A673 (cell line): ENCODE data around the gene DDX20. TPM values are rescaled to one million over a fixed set of nuclear protein-coding genes. Genes with fewer than 3 reads are reported as not detected.

Source experiments
- BruUV-seq: library from RNA; stranded (reverse); fragments of 400-500 nt; replicated peaks from 2 replicates; lab custom pipeline; 2021; lab: Mats Ljungman, UMichigan
- CTCF ChIA-PET: fragments of 300-600 bp; sonication (Branson Sonifier 250); formaldehyde crosslinking; loops from one replicate; lab custom pipeline; 2022; ENCODE audit warnings: antibody characterized with exemption; lab: Charles Lee
- POLR2A ChIA-PET: fragments of 300-600 bp; sonication (Branson Sonifier 250); formaldehyde crosslinking; loops from one replicate; lab custom pipeline; 2022; ENCODE audit warnings: antibody characterized with exemption; ENCODE audit not compliant: low non-redundant PET; lab: Charles Lee
- DNase-seq: peaks from one replicate; pipeline ENCODE4 v3.0.0-alpha.2; 2015; ENCODE audit warnings: low spot score
- H3K27ac ChIP-seq: fragments of 200-600 bp; sonication (generic); 2 replicates; pipeline ENCODE4 v1.5.1; 2016; ENCODE audit warnings: mixed run types, low read depth, mild to moderate bottlenecking, mixed read lengths, antibody characterized with exemption, low read length; ENCODE audit not compliant: poor library complexity, severe bottlenecking
- H3K27me3 ChIP-seq: fragments of 200-600 bp; sonication (generic); replicated peaks from 2 replicates; pipeline ENCODE4 v1.6.1; 2017; ENCODE audit warnings: mixed run types, low read depth, mild to moderate bottlenecking, mixed read lengths, antibody characterized with exemption, low read length; ENCODE audit not compliant: insufficient read depth, poor library complexity
- H3K36me3 ChIP-seq: fragments of 200-600 bp; sonication (generic); 2 replicates; pipeline ENCODE4 v1.6.1; 2016; ENCODE audit warnings: mixed run types, mild to moderate bottlenecking, mixed read lengths, antibody characterized with exemption, low read length; ENCODE audit not compliant: insufficient read depth, poor library complexity, severe bottlenecking
- H3K4me1 ChIP-seq: fragments of 200-600 bp; sonication (generic); 2 replicates; pipeline ENCODE4 v1.6.1; 2017; ENCODE audit warnings: mixed run types, mild to moderate bottlenecking, mixed read lengths, antibody characterized with exemption, low read length; ENCODE audit not compliant: insufficient read depth, poor library complexity, severe bottlenecking
- H3K4me3 ChIP-seq: fragments of 200-600 bp; sonication (generic); 2 replicates; pipeline ENCODE4 v1.5.1; 2016; ENCODE audit warnings: low read depth, mixed run types, mild to moderate bottlenecking, mixed read lengths, low read length; ENCODE audit not compliant: poor library complexity, severe bottlenecking
- H3K9me3 ChIP-seq: fragments of 200-600 bp; sonication (generic); 2 replicates; pipeline ENCODE4 v1.6.1; 2016; ENCODE audit warnings: mixed run types, low read depth, mild to moderate bottlenecking, mixed read lengths, antibody characterized with exemption, low read length; ENCODE audit not compliant: poor library complexity, severe bottlenecking
- EZH2 ChIP-seq: fragments of 200-600 bp; sonication (generic); IDR thresholded peaks from 2 replicates; pipeline ENCODE4 v1.6.1; 2017; ENCODE audit warnings: borderline replicate concordance, low read depth, mild to moderate bottlenecking, mixed read lengths, antibody characterized with exemption, low read length; ENCODE audit not compliant: poor library complexity, severe bottlenecking
- intact Hi-C: fragments of 100-400 bp; cut with micrococcal nuclease; formaldehyde crosslinking; loops from one replicate; pipeline ENCODE4 v1.10.0; 2022; ENCODE audit not compliant: unreplicated experiment
- total RNA-seq: library from RNA; stranded (reverse); gene quantifications from 2 replicates; pipeline ENCODE4 v1.2.3, GENCODE V29; 2021
- TF ChIP-seq, protein P1 (sequence below): fragments of 300-800, 200-600 bp; sonication (generic); conservative IDR thresholded peaks from 2 replicates; pipeline ENCODE4 v1.5.1; 2017; ENCODE audit warnings: low read depth, mild to moderate bottlenecking, antibody characterized with exemption, low read length, moderate library complexity, mixed read lengths

The DDX20 gene
- total RNA-seq, 1 experiment from 2014 or later = 26.1 TPM

DNA sequence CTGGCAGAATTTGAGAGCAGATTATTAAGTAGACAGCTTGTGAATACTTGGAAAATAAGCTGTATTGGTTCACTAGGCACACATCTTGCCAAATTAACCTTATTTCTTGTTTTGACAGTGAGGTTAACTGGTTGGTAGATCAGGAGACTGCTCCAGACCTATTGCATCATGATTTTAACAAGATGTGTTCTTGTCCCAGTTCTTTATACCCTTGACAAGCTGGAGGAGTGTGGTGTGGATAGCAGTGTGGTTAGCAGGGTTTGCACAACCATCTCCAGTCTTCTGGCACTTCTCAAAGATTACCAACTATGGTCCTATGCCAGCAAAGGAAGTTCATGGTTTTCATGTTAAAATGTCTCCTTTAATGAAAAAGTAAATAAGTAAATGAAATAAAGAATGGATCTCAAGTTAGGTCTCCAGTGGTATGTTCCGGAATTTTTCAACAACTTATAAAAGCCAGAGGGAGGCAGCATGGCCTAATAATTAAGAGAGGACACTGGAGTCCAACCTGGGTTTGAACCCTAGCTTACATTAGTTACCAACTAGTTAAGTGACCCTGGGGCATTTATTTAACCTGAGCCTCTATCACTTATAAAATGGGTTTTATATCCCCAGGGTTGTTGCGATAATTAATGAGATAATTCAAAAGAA is 34.1 kb downstream of the DDX20 start:
- no peak for DNase-seq
- no peaks in the 10 kb centered on the region for H3K4me1 ChIP-seq
- CTCF ChIA-PET = no interaction called here

DNA sequence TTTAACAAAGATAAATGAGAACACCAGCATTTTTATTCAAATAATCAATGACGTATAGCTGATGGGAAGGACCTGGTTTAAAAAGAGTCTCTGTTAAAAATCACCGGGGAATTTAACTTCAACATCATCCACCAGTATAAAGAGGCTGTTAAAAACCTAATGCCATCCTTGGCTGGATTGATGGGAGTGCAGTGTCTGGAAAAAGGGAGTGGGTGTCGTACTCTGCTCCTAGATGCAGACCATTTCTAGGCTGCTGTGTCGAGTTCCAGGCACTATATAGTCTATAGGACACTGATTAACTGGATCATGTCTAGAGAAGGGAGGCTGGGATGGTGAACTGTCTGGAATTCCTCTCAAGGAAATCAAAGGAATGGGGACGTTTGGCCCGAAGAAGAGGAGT is 36.1 kb downstream of the DDX20 start:
- ChIA-PET POLR2A (interaction anchor here (0.6 kb wide), 1 partner anchor 448 kb away, joined by 3 read pairs; no protein-coding TSS in a partner anchor), CTCF (no interaction called here)
- intact Hi-C loops = no loop called here
- Histone ChIP-seq H3K27me3 (peaks cover 47% of the 10 kb centered on the region), H3K4me3 (no peak overlapping the region), H3K4me1 (no peaks in the 10 kb centered on the region), H3K27ac (no peak overlapping the region), H3K9me3 (no peaks in the 10 kb centered on the region), H3K36me3 (no peaks in the 10 kb centered on the region)
- TF ChIP-seq, protein P1, sequence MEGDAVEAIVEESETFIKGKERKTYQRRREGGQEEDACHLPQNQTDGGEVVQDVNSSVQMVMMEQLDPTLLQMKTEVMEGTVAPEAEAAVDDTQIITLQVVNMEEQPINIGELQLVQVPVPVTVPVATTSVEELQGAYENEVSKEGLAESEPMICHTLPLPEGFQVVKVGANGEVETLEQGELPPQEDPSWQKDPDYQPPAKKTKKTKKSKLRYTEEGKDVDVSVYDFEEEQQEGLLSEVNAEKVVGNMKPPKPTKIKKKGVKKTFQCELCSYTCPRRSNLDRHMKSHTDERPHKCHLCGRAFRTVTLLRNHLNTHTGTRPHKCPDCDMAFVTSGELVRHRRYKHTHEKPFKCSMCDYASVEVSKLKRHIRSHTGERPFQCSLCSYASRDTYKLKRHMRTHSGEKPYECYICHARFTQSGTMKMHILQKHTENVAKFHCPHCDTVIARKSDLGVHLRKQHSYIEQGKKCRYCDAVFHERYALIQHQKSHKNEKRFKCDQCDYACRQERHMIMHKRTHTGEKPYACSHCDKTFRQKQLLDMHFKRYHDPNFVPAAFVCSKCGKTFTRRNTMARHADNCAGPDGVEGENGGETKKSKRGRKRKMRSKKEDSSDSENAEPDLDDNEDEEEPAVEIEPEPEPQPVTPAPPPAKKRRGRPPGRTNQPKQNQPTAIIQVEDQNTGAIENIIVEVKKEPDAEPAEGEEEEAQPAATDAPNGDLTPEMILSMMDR = no peak
- no peak for TF ChIP-seq EZH2
- no peak for DNase-seq
- BruUV-seq = no TSS peak

More for the DNA sequence above, 34.1 kb downstream of the DDX20 start:
- Histone ChIP-seq H3K36me3 (no peaks in the 10 kb centered on the region), H3K27me3 (peaks cover 62% of the 10 kb centered on the region), H3K4me3 (no peak overlapping the region), H3K9me3 (no peaks in the 10 kb centered on the region), H3K27ac (no peak overlapping the region)
- BruUV-seq = no TSS peak
- TF ChIP-seq, protein P1 = peak; percentile 25; the same call in 1 of the 2 replicates
- no peak for TF ChIP-seq EZH2
- POLR2A ChIA-PET = no interaction called here
- intact Hi-C loops = no loop called here

DNA sequence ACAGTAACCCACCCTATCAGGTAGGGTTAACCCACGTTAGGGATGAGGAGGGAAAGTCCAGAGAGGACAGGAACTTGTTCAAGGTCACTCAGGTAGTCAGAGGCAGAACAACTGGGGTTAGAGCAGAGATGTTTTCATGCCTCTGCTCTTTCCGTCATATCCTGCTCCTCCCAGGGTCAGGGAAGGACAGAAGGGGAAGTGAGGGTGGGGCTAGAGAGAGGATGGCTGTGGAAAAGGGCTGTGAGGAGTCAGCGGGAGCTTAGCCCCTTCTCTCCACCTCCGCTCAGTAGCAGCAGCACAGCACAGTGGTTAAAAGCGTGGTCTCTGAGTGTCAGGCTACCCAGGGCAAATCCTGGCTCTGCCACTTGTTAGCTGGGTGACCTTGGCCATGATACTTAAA is 36.5 kb downstream of the DDX20 start:
- ChIA-PET POLR2A (interaction anchor here (0.6 kb wide), 1 partner anchor 627 kb away, joined by 5 read pairs; no protein-coding TSS in a partner anchor), CTCF (interaction anchor here (0.7 kb wide), 1 partner anchor 289 kb away, joined by 6 read pairs; no protein-coding TSS in a partner anchor)
- intact Hi-C loops = no loop called here

More for the DNA sequence above, 36.5 kb downstream of the DDX20 start:
- no peak overlapping the region for H3K4me3 ChIP-seq
- peaks cover 47% of the 10 kb centered on the region for H3K27me3 ChIP-seq
- H3K36me3 ChIP-seq = no peaks in the 10 kb centered on the region
- H3K27ac ChIP-seq = no peak overlapping the region
- no TSS peak for BruUV-seq
- H3K9me3 ChIP-seq = no peaks in the 10 kb centered on the region
- TF ChIP-seq, protein P1 = no peak
- no peak for TF ChIP-seq EZH2
- DNase-seq = no peak
- no peaks in the 10 kb centered on the region for H3K4me1 ChIP-seq
